ENCODE measurements around the gene MYL12A. TPM values are rescaled to one million over a fixed set of nuclear protein-coding genes. Genes with fewer than 3 reads are reported as not detected.

MYL12A gene
- total RNA-seq (2022; extraction: Qiagen RNA extraction; ENCODE audit: low read depth): 261 to 397 TPM (median 307 TPM) in 5 replicates

GRCh38 chr18:3247240-3248061, at the start of gene MYL12A:
TSS of gene MYL12A (plus strand) at chr18:3247801. CDS start at chr18:3253248, 5,447 bp downstream.

GRCh38 chr18:3219631-3220335, 27.8 kb upstream of the MYL12A start, which contains the start of gene MYOM1:
TSS of gene MYOM1 (minus strand) at chr18:3219968. CDS start at chr18:3215223, 4,745 bp downstream.

DNA sequence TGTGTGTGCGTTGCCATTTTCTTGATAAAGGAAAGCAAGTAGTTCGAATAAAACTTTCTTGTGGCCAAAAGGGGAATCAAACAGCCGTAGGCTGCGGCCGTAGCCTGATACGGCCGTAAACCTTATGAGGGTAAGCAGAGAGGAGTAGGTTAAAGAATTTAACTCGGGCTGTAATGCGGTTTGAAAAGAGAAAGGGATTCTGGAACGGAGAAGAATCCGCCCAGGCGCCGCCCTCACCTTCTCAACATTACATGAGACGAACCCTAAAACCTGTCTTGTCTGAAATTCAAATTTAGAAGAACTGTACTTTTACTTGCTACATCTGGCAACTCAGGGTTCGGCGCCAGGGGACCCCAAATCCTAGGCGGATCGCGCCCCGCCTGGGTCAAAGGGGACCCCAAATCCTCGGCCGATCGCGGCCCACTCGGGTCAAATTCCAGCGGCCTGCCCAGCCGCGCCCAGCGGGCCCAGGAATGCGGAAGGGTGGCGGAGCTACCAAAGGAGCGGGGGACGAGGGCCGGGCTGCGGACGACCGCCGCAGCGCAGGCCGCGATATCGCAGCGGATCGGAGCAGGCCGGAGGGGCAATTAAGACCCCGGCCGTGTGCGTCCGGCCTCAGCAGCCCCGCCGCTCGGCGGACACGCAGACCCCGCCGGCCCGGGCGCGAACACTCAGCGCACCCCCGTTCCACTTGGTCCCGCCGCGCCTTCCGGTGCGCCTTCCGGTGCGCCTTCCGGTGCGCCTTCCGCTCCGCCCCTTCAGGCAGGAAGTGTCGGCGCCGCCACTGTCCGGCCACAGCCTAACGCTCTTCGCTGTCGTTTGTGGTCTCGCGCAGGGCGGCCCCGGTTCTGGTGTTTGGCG, 14.0 kb downstream of the MYL12A start, which contains the start of gene MYL12B:
Gene MYL12B (plus strand): TSS at position 761 of the 861 bp plus-strand sequence. CDS start 10,766 bp downstream, outside the sequence.

Other genes with a start within 250 kb of the MYL12A start
- gene LPIN2, start 234.7 kb upstream of the MYL12A start, total RNA-seq (2022; extraction: Qiagen RNA extraction; ENCODE audit: low read depth): 13.6 to 21.5 TPM (median 19.2 TPM) in 5 replicates
- gene MYOM1, start 27.8 kb upstream of the MYL12A start, total RNA-seq (2022; extraction: Qiagen RNA extraction; ENCODE audit: low read depth): 0.07 to 0.28 TPM (median 0.12 TPM) in 5 replicates
- gene MYL12B, start 14.3 kb downstream of the MYL12A start, total RNA-seq (2022; extraction: Qiagen RNA extraction; ENCODE audit: low read depth): 375 to 441 TPM (median 388 TPM) in 5 replicates
- 102 to 144 TPM (median 132 TPM) in 5 replicates for gene TGIF1, start 202.4 kb downstream of the MYL12A start, total RNA-seq (2022; extraction: Qiagen RNA extraction; ENCODE audit: low read depth)

Measured in A549 treated with ZK216348 at 1 μM for 4 hours (cell line).